ENCODE measurements around the gene ADGRA1. TPM values are rescaled to one million over a fixed set of nuclear protein-coding genes. Genes with fewer than 3 reads are reported as not detected.

The ADGRA1 gene
- polyA plus RNA-seq, 3 donors: not detected

GRCh38 chr10:133113146-133113830, 25.6 kb downstream of the ADGRA1 start:
- no peak overlapping the region for H2AFZ ChIP-seq (ENCODE audit: insufficient read depth, low read depth, low read length, poor library complexity, severe bottlenecking)
- H3K4me1 ChIP-seq (ENCODE audit: control insufficient read depth in 1 of 2, insufficient read depth in 2 of 2, low read length in 2 of 2): no peaks in the 10 kb centered on the region
- H3K27me3 Mint-ChIP-seq (ENCODE audit: low read depth in 3 of 3): peaks cover 6 to 10% (median 7%) of the 10 kb centered on the region in 3 donors
- 95% methylated on average over 21 of the region's 31 CpGs for WGBS (ENCODE audit: insufficient coverage)
- H3K36me3 Mint-ChIP-seq: no peaks in the 10 kb centered on the region
- peaks cover 23 to 55% (median 41%) of the 10 kb centered on the region in 7 donors for H3K9me3 Mint-ChIP-seq
- no peaks in the 10 kb centered on the region for H4K20me1 ChIP-seq (ENCODE audit: insufficient read depth, low read length)
- DNase-seq: no peak
- H3K27me3 ChIP-seq (ENCODE audit: control insufficient read depth in 2 of 2, insufficient read depth in 2 of 2, low read length in 2 of 2): no peaks in the 10 kb centered on the region
- H3K4me1 Mint-ChIP-seq: no peaks in the 10 kb centered on the region
- no peak overlapping the region for H3K4me3 Mint-ChIP-seq
- H3K9ac ChIP-seq (ENCODE audit: insufficient read depth, low read length, poor library complexity, severe bottlenecking): no peak overlapping the region
- no peaks in the 10 kb centered on the region for H3K36me3 ChIP-seq (replicated peaks in 1 of 2; ENCODE audit: control insufficient read depth in 1 of 2, insufficient read depth in 2 of 2, low read length in 2 of 2)
- H3K4me2 ChIP-seq (replicated peaks; ENCODE audit: extremely low read depth, low read length, poor library complexity, severe bottlenecking): no peak overlapping the region
- H3K79me2 ChIP-seq (ENCODE audit: insufficient read depth, low read length): no peaks in the 10 kb centered on the region
- TF ChIP-seq, protein P1, sequence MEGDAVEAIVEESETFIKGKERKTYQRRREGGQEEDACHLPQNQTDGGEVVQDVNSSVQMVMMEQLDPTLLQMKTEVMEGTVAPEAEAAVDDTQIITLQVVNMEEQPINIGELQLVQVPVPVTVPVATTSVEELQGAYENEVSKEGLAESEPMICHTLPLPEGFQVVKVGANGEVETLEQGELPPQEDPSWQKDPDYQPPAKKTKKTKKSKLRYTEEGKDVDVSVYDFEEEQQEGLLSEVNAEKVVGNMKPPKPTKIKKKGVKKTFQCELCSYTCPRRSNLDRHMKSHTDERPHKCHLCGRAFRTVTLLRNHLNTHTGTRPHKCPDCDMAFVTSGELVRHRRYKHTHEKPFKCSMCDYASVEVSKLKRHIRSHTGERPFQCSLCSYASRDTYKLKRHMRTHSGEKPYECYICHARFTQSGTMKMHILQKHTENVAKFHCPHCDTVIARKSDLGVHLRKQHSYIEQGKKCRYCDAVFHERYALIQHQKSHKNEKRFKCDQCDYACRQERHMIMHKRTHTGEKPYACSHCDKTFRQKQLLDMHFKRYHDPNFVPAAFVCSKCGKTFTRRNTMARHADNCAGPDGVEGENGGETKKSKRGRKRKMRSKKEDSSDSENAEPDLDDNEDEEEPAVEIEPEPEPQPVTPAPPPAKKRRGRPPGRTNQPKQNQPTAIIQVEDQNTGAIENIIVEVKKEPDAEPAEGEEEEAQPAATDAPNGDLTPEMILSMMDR (IDR thresholded peaks at IDR 0.05): no peak
- H3K27ac ChIP-seq (ENCODE audit: low read depth in 1 of 2, low read length in 2 of 2): no peak overlapping the region
- intact Hi-C loops (cut with micrococcal nuclease): no loop called here
- H3K9me3 ChIP-seq (replicated peaks in 1 of 2; ENCODE audit: control insufficient read depth in 1 of 2, insufficient read depth in 1 of 2, low read length in 2 of 2): peaks cover 16 to 51% of the 10 kb centered on the region in 2 donors
- no peak overlapping the region for H3K27ac Mint-ChIP-seq
- H3K4me3 ChIP-seq (replicated peaks in 1 of 3; ENCODE audit: low read depth in 2 of 3, low read length in 3 of 3): no peak overlapping the region

- WGBS (ENCODE audit: insufficient coverage): 96% methylated on average over 7 of the region's 12 CpGs
- no peaks in the 10 kb centered on the region for H3K36me3 ChIP-seq (replicated peaks in 1 of 2; ENCODE audit: control insufficient read depth in 1 of 2, insufficient read depth in 2 of 2, low read length in 2 of 2)
- intact Hi-C loops (cut with micrococcal nuclease): no loop called here
- DNase-seq: no peak
- H3K27me3 ChIP-seq (ENCODE audit: control insufficient read depth in 2 of 2, insufficient read depth in 2 of 2, low read length in 2 of 2): no peaks in the 10 kb centered on the region
- Mint-ChIP-seq H3K27ac (no peak overlapping the region), H3K4me3 (no peak overlapping the region), H3K4me1 (no peaks in the 10 kb centered on the region), H3K9me3 (peaks cover 22 to 55% (median 41%) of the 10 kb centered on the region in 7 donors), H3K27me3 (ENCODE audit: low read depth in 3 of 3) (peaks cover 6 to 10% (median 7%) of the 10 kb centered on the region in 3 donors), H3K36me3 (no peaks in the 10 kb centered on the region)
- no peak overlapping the region for H3K9ac ChIP-seq (ENCODE audit: insufficient read depth, low read length, poor library complexity, severe bottlenecking)
- no peaks in the 10 kb centered on the region for H3K4me1 ChIP-seq (ENCODE audit: control insufficient read depth in 1 of 2, insufficient read depth in 2 of 2, low read length in 2 of 2)
- H3K79me2 ChIP-seq (ENCODE audit: insufficient read depth, low read length): no peaks in the 10 kb centered on the region
- TF ChIP-seq, protein P1 (IDR thresholded peaks at IDR 0.05): no peak
- peaks cover 10 to 51% of the 10 kb centered on the region in 2 donors for H3K9me3 ChIP-seq (replicated peaks in 1 of 2; ENCODE audit: control insufficient read depth in 1 of 2, insufficient read depth in 1 of 2, low read length in 2 of 2)
- no peak overlapping the region for H3K4me3 ChIP-seq (replicated peaks in 1 of 3; ENCODE audit: low read depth in 2 of 3, low read length in 3 of 3)
- H3K4me2 ChIP-seq (replicated peaks; ENCODE audit: extremely low read depth, low read length, poor library complexity, severe bottlenecking): no peak overlapping the region
- no peaks in the 10 kb centered on the region for H4K20me1 ChIP-seq (ENCODE audit: insufficient read depth, low read length)
- no peak overlapping the region for H3K27ac ChIP-seq (ENCODE audit: low read depth in 1 of 2, low read length in 2 of 2)
- no peak overlapping the region for H2AFZ ChIP-seq (ENCODE audit: insufficient read depth, low read depth, low read length, poor library complexity, severe bottlenecking)
These were observed 26.1 kb downstream of the ADGRA1 start for GRCh38 chr10:133113847-133114246.

All from CD14-positive monocyte (primary cell).